Left ventricle myocardium inferior (tissue), 1 donor: Measurements from ENCODE around the gene NEK7. TPM values are rescaled to one million over a fixed set of nuclear protein-coding genes. Genes with fewer than 3 reads are reported as not detected.

Source experiments
- DNase-seq: peaks from one replicate; pipeline ENCODE4 v3.0.0-alpha.2; 2020
- H3K27ac ChIP-seq: fragments of 200-600 bp; replicated peaks from 2 replicates; pipeline ENCODE4 v1.8.0; 2021
- H3K27me3 ChIP-seq: fragments of 200-600 bp; 2 replicates; pipeline ENCODE4 v1.8.0; 2021; ENCODE audit warnings: low read depth
- H3K36me3 ChIP-seq: fragments of 200-600 bp; 2 replicates; pipeline ENCODE4 v1.8.0; 2021
- H3K4me1 ChIP-seq: fragments of 200-600 bp; 2 replicates; pipeline ENCODE4 v1.8.0; 2021
- H3K4me3 ChIP-seq: fragments of 200-600 bp; 2 replicates; pipeline ENCODE4 v1.8.0; 2021; ENCODE audit warnings: mild to moderate bottlenecking, moderate library complexity
- H3K9me3 ChIP-seq: fragments of 200-600 bp; replicated peaks from 2 replicates; pipeline ENCODE4 v1.8.0; 2021
- CTCF ChIP-seq: fragments of 200-600 bp; IDR thresholded peaks from 2 replicates; pipeline ENCODE4 v1.8.0; 2021; ENCODE audit warnings: antibody characterized with exemption, mild to moderate bottlenecking, borderline replicate concordance
- intact Hi-C: fragments of 100-400 bp; cut with micrococcal nuclease; formaldehyde crosslinking; loops from one replicate; pipeline ENCODE4 v1.11.0; 2022
- total RNA-seq: library from RNA; stranded (reverse); fragmentation: NEBNext Ultra II Directional; extraction: Animal tissue kit (Norgen Biotek cat#: 25700); gene quantifications from one replicate; pipeline ENCODE4 v1.2.1, GENCODE V29; 2021
- donor health status: DM: no; HTN: yes; CAD: no; lungs with severe emphysema.

Gene NEK7
- total RNA-seq, 1 donor from 2014 or later, result 254 TPM

- H3K27ac ChIP-seq, result peak overlapping the region; percentile 88
- no peak for TF ChIP-seq CTCF
- H3K36me3 ChIP-seq, result no peaks in the 10 kb centered on the region
- no peaks in the 10 kb centered on the region for H3K9me3 ChIP-seq
- no peak for DNase-seq
- intact Hi-C loops, result no loop called here
- no peaks in the 10 kb centered on the region for H3K27me3 ChIP-seq
- H3K4me3 ChIP-seq, result no peak overlapping the region
- peaks cover 90% of the 10 kb centered on the region for H3K4me1 ChIP-seq
These were observed 106.4 kb downstream of the NEK7 start for GRCh38 chr1:198263186-198263585.

DNA sequence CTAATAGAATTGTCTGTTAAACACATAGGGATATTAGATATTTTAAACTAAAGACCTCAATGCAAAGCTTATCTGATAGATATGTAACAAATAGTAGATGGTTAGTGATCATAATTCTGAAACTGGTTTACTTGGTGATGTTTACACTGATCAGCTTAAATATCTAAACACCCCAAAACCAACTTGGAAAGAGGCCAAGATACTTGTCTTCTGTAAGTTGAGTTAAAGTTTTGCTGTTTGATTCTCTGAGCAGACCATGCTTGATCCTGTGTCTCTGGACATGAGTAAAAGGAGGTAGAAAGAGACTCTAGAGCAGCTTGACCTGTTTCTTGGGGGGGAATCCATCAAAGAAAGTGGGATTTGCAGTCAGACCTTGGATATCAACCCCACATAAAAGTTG, 107.5 kb downstream of the NEK7 start:
- no peaks in the 10 kb centered on the region for H3K27me3 ChIP-seq
- peaks cover 90% of the 10 kb centered on the region for H3K4me1 ChIP-seq
- no peak for DNase-seq
- intact Hi-C loops, result no loop called here
- no peaks in the 10 kb centered on the region for H3K9me3 ChIP-seq
- H3K27ac ChIP-seq, result peak overlapping the region; percentile 88
- H3K4me3 ChIP-seq, result no peak overlapping the region
- H3K36me3 ChIP-seq, result no peaks in the 10 kb centered on the region
- no peak for TF ChIP-seq CTCF

DNA sequence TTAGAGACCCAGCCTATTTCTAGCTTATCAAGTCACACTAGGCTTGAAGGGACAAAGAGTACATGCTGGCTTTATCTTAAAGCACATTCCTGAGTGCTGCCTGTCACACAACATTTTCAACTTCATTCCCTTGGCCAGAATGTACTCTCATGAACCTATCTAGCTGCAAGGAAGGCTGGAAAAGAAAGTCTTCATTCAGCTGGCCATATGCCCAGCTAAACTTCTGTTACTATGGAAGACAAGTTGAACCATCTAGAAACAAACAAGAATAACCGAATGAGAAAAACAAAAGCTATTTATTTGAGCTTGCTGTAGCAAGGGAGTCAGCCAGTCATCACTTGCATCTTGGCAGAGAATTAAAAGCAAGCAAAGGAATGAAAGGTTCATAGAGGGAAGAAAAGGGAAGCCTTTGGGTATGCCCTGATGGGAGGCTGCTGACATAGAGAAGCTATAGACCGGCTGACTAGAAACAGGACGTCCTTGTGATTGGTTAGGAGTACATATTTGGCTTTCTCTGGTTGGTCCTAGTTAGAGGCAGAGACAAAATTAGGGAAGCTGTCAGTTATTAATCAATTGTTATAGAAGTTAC, 108.4 kb downstream of the NEK7 start:
- no peak for DNase-seq
- no peak for TF ChIP-seq CTCF
- Histone ChIP-seq H3K4me3 (peak overlapping the region; percentile 5), H3K36me3 (no peaks in the 10 kb centered on the region), H3K9me3 (no peaks in the 10 kb centered on the region), H3K27me3 (no peaks in the 10 kb centered on the region), H3K4me1 (peaks cover 90% of the 10 kb centered on the region), H3K27ac (peak overlapping the region; percentile 88)
- intact Hi-C loops, result no loop called here

DNA sequence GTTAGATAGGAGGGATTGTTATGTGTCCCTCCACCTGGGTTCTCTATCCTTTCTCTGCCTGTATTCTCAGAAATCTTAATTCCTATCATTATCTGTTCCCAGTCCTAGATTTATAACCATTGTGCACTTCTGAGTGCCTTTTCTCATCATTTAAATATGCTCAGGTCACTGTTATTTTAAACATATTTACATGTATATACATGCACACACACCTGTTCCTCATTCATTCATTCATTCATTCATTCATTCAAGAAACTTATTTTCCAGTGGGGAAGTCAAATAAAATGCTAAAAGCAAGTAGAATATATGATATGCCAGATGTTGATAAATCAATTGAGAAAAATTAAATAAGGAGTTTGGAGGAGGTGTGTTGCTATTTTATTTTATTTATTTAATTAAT, 110.3 kb downstream of the NEK7 start:
- H3K9me3 ChIP-seq, result no peaks in the 10 kb centered on the region
- TF ChIP-seq CTCF, result no peak
- intact Hi-C loops, result no loop called here
- H3K27me3 ChIP-seq, result no peaks in the 10 kb centered on the region
- no peak overlapping the region for H3K4me3 ChIP-seq
- peak overlapping the region; percentile 88 for H3K27ac ChIP-seq
- H3K4me1 ChIP-seq, result peaks cover 89% of the 10 kb centered on the region
- DNase-seq, result no peak
- no peaks in the 10 kb centered on the region for H3K36me3 ChIP-seq

- Histone ChIP-seq H3K9me3 (no peaks in the 10 kb centered on the region), H3K4me1 (peaks cover 95% of the 10 kb centered on the region), H3K27me3 (no peaks in the 10 kb centered on the region), H3K27ac (peak overlapping the region; percentile 88), H3K36me3 (no peaks in the 10 kb centered on the region), H3K4me3 (no peak overlapping the region)
- no peak for TF ChIP-seq CTCF
- intact Hi-C loops, result no loop called here
- no peak for DNase-seq
These were observed 111.1 kb downstream of the NEK7 start for GRCh38 chr1:198267921-198268320.
